Osteoblast (primary cell): ENCODE results near the gene MBTPS2. TPM values are rescaled to one million over a fixed set of nuclear protein-coding genes. Genes with fewer than 3 reads are reported as not detected.
"Not testable (repeated sequence)": the region's sequence is repeated elsewhere in the genome, so short reads cannot be mapped to it uniquely, and the experiment has no call there.

Source experiments
- DNase-seq: peaks from one replicate; pipeline ENCODE4 v3.0.0; 2011; ENCODE audit warnings: low spot score, mixed read lengths; ENCODE audit not compliant: insufficient read length; ENCODE audit errors: missing footprints
- H2AFZ ChIP-seq: 2 replicates; pipeline ENCODE4 v1.6.0; 2011; ENCODE audit warnings: mild to moderate bottlenecking, low read length
- H3K27ac ChIP-seq: 2 replicates; pipeline ENCODE4 v1.5.1; 2011; ENCODE audit warnings: mild to moderate bottlenecking, low read depth, low read length, moderate library complexity
- H3K27me3 ChIP-seq: 2 replicates; pipeline ENCODE4 v1.6.0; 2012; ENCODE audit warnings: mild to moderate bottlenecking, control low read depth, inconsistent platforms, low read length, moderate library complexity; ENCODE audit not compliant: insufficient read depth
- H3K36me3 ChIP-seq: 2 replicates; pipeline ENCODE4 v1.5.1; 2011; ENCODE audit warnings: mild to moderate bottlenecking, low read length, control low read depth, moderate library complexity; ENCODE audit not compliant: insufficient read depth
- H3K4me1 ChIP-seq: 2 replicates; pipeline ENCODE4 v1.5.1; 2011; ENCODE audit warnings: mild to moderate bottlenecking, low read length, control low read depth, moderate library complexity; ENCODE audit not compliant: insufficient read depth
- H3K4me2 ChIP-seq: 2 replicates; pipeline ENCODE4 v1.6.0; 2011; ENCODE audit warnings: mild to moderate bottlenecking, low read length; ENCODE audit not compliant: insufficient read depth
- H3K4me3 ChIP-seq: fragments of 200-600 bp; sonication (generic); 3 replicates; pipeline ENCODE4 v1.5.1; 2012; ENCODE audit warnings: mild to moderate bottlenecking, low read length, inconsistent platforms; ENCODE audit not compliant: insufficient read depth
- H3K79me2 ChIP-seq: 2 replicates; pipeline ENCODE4 v1.6.0; 2012; ENCODE audit warnings: mild to moderate bottlenecking, low read length, control low read depth, inconsistent platforms; ENCODE audit not compliant: insufficient read depth
- H3K9me3 ChIP-seq: 2 replicates; pipeline ENCODE4 v1.5.1; 2011; ENCODE audit warnings: low read depth, low read length, control low read depth
- H4K20me1 ChIP-seq: 2 replicates; pipeline ENCODE4 v1.6.0; 2012; ENCODE audit warnings: mild to moderate bottlenecking, low read length, control low read depth; ENCODE audit not compliant: insufficient read depth
- CTCF ChIP-seq: IDR thresholded peaks from 2 replicates; pipeline ENCODE4 v1.5.1; 2011; ENCODE audit warnings: mild to moderate bottlenecking, low read depth, low read length, moderate library complexity; ENCODE audit errors: extremely low read depth
- total RNA-seq: library from RNA; depleted of rRNA; stranded (reverse); fragments of >200 nt; gene quantifications from 2 replicates; pipeline ENCODE4 v1.2.3, GENCODE V29; 2012

MBTPS2 gene
- total RNA-seq, 1 donor, result 9.0 TPM

GRCh38 chrX:21865436-21865835 is 26.0 kb downstream of the MBTPS2 start:
- no peak overlapping the region for H3K27ac ChIP-seq
- no peaks in the 10 kb centered on the region for H3K9me3 ChIP-seq
- no peaks in the 10 kb centered on the region for H4K20me1 ChIP-seq
- H3K4me1 ChIP-seq, result no peaks in the 10 kb centered on the region
- no peak overlapping the region for H2AFZ ChIP-seq
- H3K4me2 ChIP-seq, result no peak overlapping the region
- no peak overlapping the region for H3K4me3 ChIP-seq
- no peaks in the 10 kb centered on the region for H3K36me3 ChIP-seq
- peak; percentile 6 for DNase-seq
- no peaks in the 10 kb centered on the region for H3K79me2 ChIP-seq
- no peak for TF ChIP-seq CTCF
- no peaks in the 10 kb centered on the region for H3K27me3 ChIP-seq

- Histone ChIP-seq H3K79me2 (no peaks in the 10 kb centered on the region), H3K4me1 (peaks cover 7% of the 10 kb centered on the region), H3K27ac (no peak overlapping the region), H3K36me3 (no peaks in the 10 kb centered on the region), H2AFZ (no peak overlapping the region), H4K20me1 (no peaks in the 10 kb centered on the region), H3K27me3 (no peaks in the 10 kb centered on the region), H3K4me3 (no peak overlapping the region), H3K4me2 (no peak overlapping the region), H3K9me3 (no peaks in the 10 kb centered on the region)
- DNase-seq, result peak; percentile 6
- no peak for TF ChIP-seq CTCF
Observed at GRCh38 chrX:21870494-21870893, 31.1 kb downstream of the MBTPS2 start.

GRCh38 chrX:21873063-21873775 is 33.8 kb downstream of the MBTPS2 start:
- no peak overlapping the region for H3K27ac ChIP-seq
- no peaks in the 10 kb centered on the region for H3K27me3 ChIP-seq
- no peaks in the 10 kb centered on the region for H3K36me3 ChIP-seq
- H2AFZ ChIP-seq, result no peak overlapping the region
- no peak overlapping the region for H3K4me2 ChIP-seq
- no peaks in the 10 kb centered on the region for H3K9me3 ChIP-seq
- no peak for DNase-seq
- peaks cover 7% of the 10 kb centered on the region for H3K4me1 ChIP-seq
- no peak for TF ChIP-seq CTCF
- no peaks in the 10 kb centered on the region for H3K79me2 ChIP-seq
- no peaks in the 10 kb centered on the region for H4K20me1 ChIP-seq
- no peak overlapping the region for H3K4me3 ChIP-seq

DNA sequence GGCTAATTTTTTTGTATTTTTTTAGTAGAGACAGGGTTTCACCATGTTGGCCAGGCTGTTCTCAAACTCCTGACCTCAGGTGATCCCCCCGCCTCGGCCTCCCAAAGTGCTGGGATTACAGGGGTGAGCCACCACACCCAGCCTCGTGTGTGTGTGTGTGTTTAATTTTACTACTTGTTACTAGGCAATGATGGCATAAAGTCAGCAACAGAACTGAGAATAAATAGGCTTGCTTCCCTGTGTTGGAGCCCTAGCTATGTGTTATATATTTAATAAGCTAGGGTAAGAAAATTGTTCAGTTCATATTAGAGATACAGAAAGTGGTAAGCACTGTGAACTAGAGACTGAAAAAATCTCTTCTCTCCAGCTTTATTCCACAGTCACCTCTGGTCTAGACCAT is 34.8 kb downstream of the MBTPS2 start:
- not testable (repeated sequence) for H3K4me3 ChIP-seq, H3K4me1 ChIP-seq

More for the DNA sequence above, 34.8 kb downstream of the MBTPS2 start:
- not testable (repeated sequence) for H3K4me2 ChIP-seq, H3K27ac ChIP-seq, H3K79me2 ChIP-seq, H3K27me3 ChIP-seq, H3K36me3 ChIP-seq, DNase-seq, H4K20me1 ChIP-seq, H3K9me3 ChIP-seq, H2AFZ ChIP-seq
